ENCODE data around the gene NEK2.
"Not testable (repeated sequence)": the region's sequence is repeated elsewhere in the genome, so short reads cannot be mapped to it uniquely, and the experiment has no call there.

Gene NEK2

GRCh38 chr1:211632117-211632807 lies 43.2 kb downstream of the NEK2 start:
- FAIRE-seq = no peak

- FAIRE-seq = no peak
These were observed 44.3 kb downstream of the NEK2 start for GRCh38 chr1:211631168-211631567.

- FAIRE-seq = no peak
These were observed 45.0 kb downstream of the NEK2 start for GRCh38 chr1:211630236-211631081.

GRCh38 chr1:211628417-211628816 lies 47.0 kb downstream of the NEK2 start:
- FAIRE-seq = no peak

GRCh38 chr1:211627259-211627658 lies 48.2 kb downstream of the NEK2 start:
- no peak for FAIRE-seq

- not testable (repeated sequence) for FAIRE-seq
These were observed 49.6 kb downstream of the NEK2 start for GRCh38 chr1:211625866-211626265.

- FAIRE-seq = no peak
These were observed 50.4 kb downstream of the NEK2 start for GRCh38 chr1:211625040-211625439.

- no peak for FAIRE-seq
These were observed 51.9 kb downstream of the NEK2 start for GRCh38 chr1:211623515-211623914.

- no peak for FAIRE-seq
These were observed 53.8 kb downstream of the NEK2 start for GRCh38 chr1:211621447-211622198.

GRCh38 chr1:211620097-211620496 lies 55.3 kb downstream of the NEK2 start:
- no peak for FAIRE-seq

GRCh38 chr1:211619033-211619996 lies 56.1 kb downstream of the NEK2 start:
- FAIRE-seq = no peak

- FAIRE-seq = no peak
These were observed 58.5 kb downstream of the NEK2 start for GRCh38 chr1:211616965-211617297.

- FAIRE-seq = no peak
These were observed 59.0 kb downstream of the NEK2 start for GRCh38 chr1:211616231-211616964.

GRCh38 chr1:211614615-211615014 lies 60.8 kb downstream of the NEK2 start:
- FAIRE-seq = no peak

GRCh38 chr1:211613951-211614350 lies 61.5 kb downstream of the NEK2 start:
- no peak for FAIRE-seq

GRCh38 chr1:211613108-211613947 lies 62.1 kb downstream of the NEK2 start:
- FAIRE-seq = no peak

- no peak for FAIRE-seq
These were observed 62.7 kb downstream of the NEK2 start for GRCh38 chr1:211612786-211613107.
